ENCODE data around the gene METTL17. TPM values are rescaled to one million over a fixed set of nuclear protein-coding genes. Genes with fewer than 3 reads are reported as not detected.
A peak's percentile ranks its signal among the peaks of the same experiment; 100 is the strongest.

METTL17 gene
- total RNA-seq, 2 experiments from 2014 or later, result 92.0 to 94.8 TPM

- Histone ChIP-seq H3K27ac (ENCODE audit: low read depth in 1 of 2, low read length in 2 of 2) (no peak within 1 kb of the TSS), H3K27me3 (ENCODE audit: control insufficient read depth in 1 of 2, insufficient read depth in 2 of 2, low read length in 2 of 2) (no peaks in the 10 kb centered on the region), H3K4me3 (ENCODE audit: low read length) (no peak within 1 kb of the TSS), H3K36me3 (ENCODE audit: insufficient read depth, low read length) (peaks cover 36% of the 10 kb centered on the region), H3K9me3 (ENCODE audit: control insufficient read depth in 1 of 2, insufficient read depth in 1 of 2, low read length in 2 of 2) (no peaks in the 10 kb centered on the region), H3K4me1 (ENCODE audit: insufficient read depth, low read length) (no peaks in the 10 kb centered on the region)
- TF ChIP-seq CTCF (IDR thresholded peaks at IDR 0.05), result no peak
- Mint-ChIP-seq H3K27ac (peak within 1 kb of the TSS; percentile 40), H3K27me3 (no peaks in the 10 kb centered on the region), H3K4me1 (ENCODE audit: low read depth) (peaks cover 34% of the 10 kb centered on the region), H3K36me3 (ENCODE audit: low read depth) (peaks cover 47% of the 10 kb centered on the region), H3K4me3 (no peak within 1 kb of the TSS), H3K9me3 (no peaks in the 10 kb centered on the region)
- ATAC-seq (ENCODE audit: poor library complexity) (no peak), DNase-seq (no peak)
- ChIA-PET POLR2A (no interaction called here), CTCF (interaction anchor here (2.7 kb wide), 1 partner anchor 16 kb away, joined by 12 read pairs; no protein-coding TSS in a partner anchor)
- intact Hi-C loops (cut with DNase I, micrococcal nuclease), result no loop called here
Observed at GRCh38 chr14:20998674-20999366, 9.0 kb downstream of the METTL17 start, which contains the start of gene SLC39A2. Gene SLC39A2 (plus strand): TSS chr14:20999293. CDS start chr14:20999447, 154 bp downstream.

- H3K27me3 Mint-ChIP-seq, result no peaks in the 10 kb centered on the region
- H3K4me3 Mint-ChIP-seq, result no peak overlapping the region
- DNase-seq, result no peak
- intact Hi-C loops (cut with DNase I, micrococcal nuclease), result no loop called here
- H3K27ac Mint-ChIP-seq, result no peak overlapping the region
- peaks cover 34% of the 10 kb centered on the region for H3K4me1 Mint-ChIP-seq (ENCODE audit: low read depth)
- ChIA-PET POLR2A (no interaction called here), CTCF (no interaction called here)
- H3K36me3 Mint-ChIP-seq (ENCODE audit: low read depth), result peaks cover 39% of the 10 kb centered on the region
- no peak for ATAC-seq (ENCODE audit: poor library complexity)
- no peaks in the 10 kb centered on the region for H3K9me3 Mint-ChIP-seq
- H3K9me3 ChIP-seq (ENCODE audit: control insufficient read depth in 1 of 2, insufficient read depth in 1 of 2, low read length in 2 of 2), result no peaks in the 10 kb centered on the region
- no peak overlapping the region for H3K4me3 ChIP-seq (ENCODE audit: low read length)
- TF ChIP-seq CTCF (IDR thresholded peaks at IDR 0.05), result no peak
- H3K27me3 ChIP-seq (ENCODE audit: control insufficient read depth in 1 of 2, insufficient read depth in 2 of 2, low read length in 2 of 2), result no peaks in the 10 kb centered on the region
- peaks cover 28% of the 10 kb centered on the region for H3K36me3 ChIP-seq (ENCODE audit: insufficient read depth, low read length)
- H3K4me1 ChIP-seq (ENCODE audit: insufficient read depth, low read length), result no peaks in the 10 kb centered on the region
- H3K27ac ChIP-seq (ENCODE audit: low read depth in 1 of 2, low read length in 2 of 2), result no peak overlapping the region
Observed at GRCh38 chr14:20999591-20999990, 9.8 kb downstream of the METTL17 start.

DNA sequence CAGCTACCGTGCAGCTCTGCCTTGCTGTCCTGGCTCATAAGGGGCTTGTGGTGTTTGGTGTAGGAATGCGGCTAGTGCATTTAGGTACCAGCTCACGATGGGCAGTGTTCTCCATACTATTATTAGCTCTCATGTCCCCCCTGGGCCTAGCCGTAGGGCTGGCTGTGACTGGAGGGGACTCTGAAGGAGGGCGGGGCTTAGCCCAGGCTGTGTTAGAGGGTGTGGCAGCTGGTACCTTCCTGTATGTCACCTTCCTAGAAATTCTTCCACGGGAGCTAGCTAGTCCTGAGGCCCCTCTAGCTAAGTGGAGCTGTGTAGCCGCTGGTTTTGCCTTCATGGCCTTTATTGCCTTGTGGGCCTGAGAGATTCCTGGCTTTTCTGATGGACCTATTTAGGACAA lies 11.4 kb downstream of the METTL17 start:
- DNase-seq, result no peak
- no peak for ATAC-seq (ENCODE audit: poor library complexity)
- Mint-ChIP-seq H3K27ac (no peak overlapping the region), H3K27me3 (no peaks in the 10 kb centered on the region), H3K4me3 (no peak overlapping the region), H3K36me3 (ENCODE audit: low read depth) (peaks cover 23% of the 10 kb centered on the region), H3K4me1 (ENCODE audit: low read depth) (peaks cover 22% of the 10 kb centered on the region), H3K9me3 (no peaks in the 10 kb centered on the region)
- Histone ChIP-seq H3K36me3 (ENCODE audit: insufficient read depth, low read length) (peaks cover 12% of the 10 kb centered on the region), H3K27me3 (ENCODE audit: control insufficient read depth in 1 of 2, insufficient read depth in 2 of 2, low read length in 2 of 2) (no peaks in the 10 kb centered on the region), H3K9me3 (ENCODE audit: control insufficient read depth in 1 of 2, insufficient read depth in 1 of 2, low read length in 2 of 2) (no peaks in the 10 kb centered on the region), H3K4me1 (ENCODE audit: insufficient read depth, low read length) (no peaks in the 10 kb centered on the region), H3K27ac (ENCODE audit: low read depth in 1 of 2, low read length in 2 of 2) (no peak overlapping the region), H3K4me3 (ENCODE audit: low read length) (no peak overlapping the region)
- TF ChIP-seq CTCF (IDR thresholded peaks at IDR 0.05), result no peak
- intact Hi-C loops (cut with DNase I, micrococcal nuclease), result no loop called here
- POLR2A ChIA-PET, result interaction anchor here (0.6 kb wide), 1 partner anchor 128 kb away, joined by 3 read pairs; no protein-coding TSS in a partner anchor
- CTCF ChIA-PET, result interaction anchor here (1.5 kb wide), 1 partner anchor 14 kb away, joined by 3 read pairs; no protein-coding TSS in a partner anchor

Data from CD4-positive, alpha-beta T cell (primary cell).